GM13977 (cell line): Measurements from ENCODE around the gene BCL11A.

Experiments used
- DNase-seq: peaks from one replicate; pipeline ENCODE4 v3.0.0; 2012; ENCODE audit warnings: low spot score
- in situ Hi-C: fragments of 300-500 bp; cut with MboI; formaldehyde crosslinking; loops from one replicate; pipeline ENCODE4 v1.12.0; 2022; ENCODE audit warnings: low sequenced_read_pairs, low pct_unique_long_range_greater_than_20kb, mixed read lengths, inconsistent platforms; ENCODE audit not compliant: unreplicated experiment
- TF ChIP-seq, protein P1 (sequence below): IDR thresholded peaks from 2 replicates; pipeline ENCODE4 v1.5.1; 2012; ENCODE audit warnings: mild to moderate bottlenecking, control low read depth; ENCODE audit not compliant: insufficient read depth; ENCODE audit errors: extremely low read depth, missing control alignments

The BCL11A gene

DNA sequence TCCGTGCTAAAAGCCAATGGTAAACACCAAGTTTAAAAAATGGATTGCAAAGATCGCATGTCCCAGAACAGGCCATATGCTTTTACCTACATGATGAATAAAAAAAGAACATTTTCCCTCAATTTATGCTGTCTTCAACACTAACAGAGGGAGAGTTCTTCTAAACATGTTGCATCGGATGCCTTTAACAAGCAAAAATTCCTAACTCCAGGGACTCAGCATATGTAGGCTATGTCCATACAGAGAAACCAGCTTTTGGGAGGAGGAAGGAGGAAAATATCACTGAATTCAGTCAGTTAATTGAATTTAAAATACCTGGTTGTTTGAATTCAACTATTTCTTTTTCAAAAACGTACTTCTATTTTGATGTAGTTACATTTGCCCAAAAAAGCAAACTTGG lies 28.6 kb downstream of the BCL11A start:
- TF ChIP-seq, protein P1, sequence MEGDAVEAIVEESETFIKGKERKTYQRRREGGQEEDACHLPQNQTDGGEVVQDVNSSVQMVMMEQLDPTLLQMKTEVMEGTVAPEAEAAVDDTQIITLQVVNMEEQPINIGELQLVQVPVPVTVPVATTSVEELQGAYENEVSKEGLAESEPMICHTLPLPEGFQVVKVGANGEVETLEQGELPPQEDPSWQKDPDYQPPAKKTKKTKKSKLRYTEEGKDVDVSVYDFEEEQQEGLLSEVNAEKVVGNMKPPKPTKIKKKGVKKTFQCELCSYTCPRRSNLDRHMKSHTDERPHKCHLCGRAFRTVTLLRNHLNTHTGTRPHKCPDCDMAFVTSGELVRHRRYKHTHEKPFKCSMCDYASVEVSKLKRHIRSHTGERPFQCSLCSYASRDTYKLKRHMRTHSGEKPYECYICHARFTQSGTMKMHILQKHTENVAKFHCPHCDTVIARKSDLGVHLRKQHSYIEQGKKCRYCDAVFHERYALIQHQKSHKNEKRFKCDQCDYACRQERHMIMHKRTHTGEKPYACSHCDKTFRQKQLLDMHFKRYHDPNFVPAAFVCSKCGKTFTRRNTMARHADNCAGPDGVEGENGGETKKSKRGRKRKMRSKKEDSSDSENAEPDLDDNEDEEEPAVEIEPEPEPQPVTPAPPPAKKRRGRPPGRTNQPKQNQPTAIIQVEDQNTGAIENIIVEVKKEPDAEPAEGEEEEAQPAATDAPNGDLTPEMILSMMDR, result no peak
- in situ Hi-C loops, result loop anchor here (25.0 kb wide), 1 partner anchor 363 kb away; no protein-coding TSS in a partner anchor
- no peak for DNase-seq

DNA sequence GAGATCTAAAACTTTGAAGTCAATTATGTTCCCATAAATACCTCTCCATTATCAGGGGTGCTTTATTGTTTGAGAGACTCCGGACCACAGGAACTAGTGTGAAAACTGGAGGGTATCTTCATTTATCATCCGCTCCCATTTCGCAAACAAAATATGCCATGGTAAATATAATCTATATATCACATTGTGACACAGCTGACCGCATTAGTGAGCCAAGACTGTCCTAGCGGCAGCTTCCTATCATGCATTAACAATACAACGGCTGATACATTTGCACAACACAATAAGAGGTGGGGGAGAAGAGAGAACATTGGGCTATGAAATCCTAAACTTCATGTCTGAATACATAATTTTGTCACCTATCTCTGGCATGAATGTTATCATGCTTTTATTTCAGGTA lies 29.5 kb downstream of the BCL11A start:
- in situ Hi-C loops, result no loop called here
- DNase-seq, result no peak
- TF ChIP-seq, protein P1, result no peak

DNA sequence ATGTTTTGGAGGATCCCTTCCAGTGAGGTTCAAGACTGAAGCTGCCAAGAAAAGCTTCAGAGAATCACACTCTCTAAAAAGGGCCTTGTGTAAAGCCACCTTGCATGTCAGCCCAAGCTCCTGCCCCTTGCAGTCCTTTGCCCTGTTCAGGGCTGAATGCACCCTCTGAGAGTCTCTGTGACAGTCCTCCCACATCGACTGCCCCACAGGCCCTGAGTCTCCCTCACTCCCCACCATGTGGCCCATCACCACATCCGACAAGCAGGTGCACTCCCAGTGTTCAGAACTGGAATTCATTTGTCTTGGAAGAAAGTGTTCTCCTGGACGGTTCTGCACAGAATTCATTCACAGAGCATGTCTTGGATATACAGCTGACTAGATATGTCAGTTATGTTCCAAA lies 31.0 kb downstream of the BCL11A start:
- in situ Hi-C loops, result no loop called here
- DNase-seq, result no peak
- TF ChIP-seq, protein P1, result no peak

DNA sequence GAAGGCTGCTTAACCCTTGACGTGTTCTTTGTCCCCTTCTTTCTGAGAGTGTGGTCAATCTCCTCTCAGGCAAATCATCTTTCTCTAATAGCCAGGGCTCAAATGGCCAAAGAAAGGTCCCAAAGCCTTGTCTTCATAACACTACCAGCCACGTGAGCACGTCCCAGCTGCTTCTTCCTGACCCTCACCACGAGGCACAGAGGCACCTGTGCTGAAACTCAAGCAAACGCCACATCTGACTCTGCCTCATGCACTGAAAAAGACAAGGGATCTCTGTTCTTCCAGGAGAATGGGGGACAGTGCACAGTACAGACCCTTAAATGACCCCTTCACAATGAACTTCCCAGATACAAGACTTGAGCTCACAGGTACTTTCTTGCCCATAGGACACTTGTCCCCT lies 31.8 kb downstream of the BCL11A start:
- no peak for DNase-seq
- TF ChIP-seq, protein P1, result no peak
- in situ Hi-C loops, result no loop called here

DNA sequence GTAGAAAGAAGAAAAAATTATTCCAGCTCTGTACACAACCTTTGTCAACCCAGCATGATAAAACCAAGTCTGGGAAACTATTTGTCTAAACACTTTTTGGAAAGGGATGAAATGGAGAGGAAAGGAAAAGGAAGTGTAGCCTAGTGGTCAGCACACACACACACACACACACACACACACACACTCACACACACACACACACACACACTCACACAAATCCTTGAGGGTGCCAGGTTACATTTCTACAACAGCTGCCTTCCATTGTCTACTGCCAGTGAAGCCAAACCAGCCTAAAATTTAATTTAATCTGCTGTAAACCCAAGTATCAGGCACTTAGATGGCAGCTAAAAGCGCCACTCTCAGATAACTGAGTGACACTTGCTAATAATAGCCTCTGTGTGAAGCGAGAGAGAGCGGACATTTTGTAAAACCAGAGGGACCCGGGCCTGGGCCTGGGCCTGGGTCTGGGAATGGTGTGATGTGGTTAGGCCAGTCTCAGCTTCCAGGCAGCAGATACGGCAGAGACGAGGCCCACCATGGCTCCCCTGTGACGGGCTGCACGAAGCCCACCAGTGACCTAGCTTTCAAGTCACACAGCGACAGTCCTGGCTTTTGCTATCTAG lies 32.4 kb downstream of the BCL11A start:
- in situ Hi-C loops, result no loop called here
- TF ChIP-seq, protein P1, result no peak
- DNase-seq, result no peak

DNA sequence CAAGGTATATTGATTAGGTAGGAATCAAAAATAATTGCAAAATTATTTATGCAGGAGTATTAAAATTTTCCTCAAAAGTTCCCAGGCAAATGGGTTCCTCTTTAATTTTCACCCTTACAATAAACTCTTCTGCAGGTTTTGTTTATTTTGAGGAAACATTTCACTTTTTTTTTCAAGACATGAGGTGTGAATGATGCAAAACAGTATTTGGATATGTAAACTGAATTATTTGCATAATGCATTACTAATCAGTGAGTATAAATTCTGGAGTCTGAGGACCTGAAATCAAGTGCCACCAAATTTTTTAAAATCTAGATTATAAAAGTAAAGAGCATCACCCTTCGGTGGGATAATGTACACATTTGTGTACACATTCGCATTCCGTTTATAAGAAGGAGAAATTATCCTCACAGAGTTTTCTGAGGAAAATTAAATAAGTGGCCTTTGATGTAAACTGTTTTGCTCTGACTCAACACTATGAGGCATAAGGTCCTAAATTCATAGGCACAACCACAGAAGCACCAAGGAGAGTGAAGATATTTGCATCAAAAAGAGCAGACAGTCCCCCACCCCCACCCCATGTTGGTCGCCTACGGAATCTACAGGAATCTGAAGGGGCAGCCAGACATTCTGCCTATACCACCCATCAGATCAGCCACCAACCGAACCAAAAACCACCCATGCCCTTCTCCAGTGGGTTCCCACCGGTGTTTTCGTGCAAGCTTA lies 33.1 kb downstream of the BCL11A start:
- TF ChIP-seq, protein P1, result no peak
- no peak for DNase-seq
- in situ Hi-C loops, result no loop called here
